ENCODE measurements around the gene SRSF11. TPM values are rescaled to one million over a fixed set of nuclear protein-coding genes. Genes with fewer than 3 reads are reported as not detected.

Gene SRSF11
- polyA plus RNA-seq, 1 donor (not counting 4 experiments of a cell fraction or from before 2014, with no cell fraction given): 234 TPM

DNA sequence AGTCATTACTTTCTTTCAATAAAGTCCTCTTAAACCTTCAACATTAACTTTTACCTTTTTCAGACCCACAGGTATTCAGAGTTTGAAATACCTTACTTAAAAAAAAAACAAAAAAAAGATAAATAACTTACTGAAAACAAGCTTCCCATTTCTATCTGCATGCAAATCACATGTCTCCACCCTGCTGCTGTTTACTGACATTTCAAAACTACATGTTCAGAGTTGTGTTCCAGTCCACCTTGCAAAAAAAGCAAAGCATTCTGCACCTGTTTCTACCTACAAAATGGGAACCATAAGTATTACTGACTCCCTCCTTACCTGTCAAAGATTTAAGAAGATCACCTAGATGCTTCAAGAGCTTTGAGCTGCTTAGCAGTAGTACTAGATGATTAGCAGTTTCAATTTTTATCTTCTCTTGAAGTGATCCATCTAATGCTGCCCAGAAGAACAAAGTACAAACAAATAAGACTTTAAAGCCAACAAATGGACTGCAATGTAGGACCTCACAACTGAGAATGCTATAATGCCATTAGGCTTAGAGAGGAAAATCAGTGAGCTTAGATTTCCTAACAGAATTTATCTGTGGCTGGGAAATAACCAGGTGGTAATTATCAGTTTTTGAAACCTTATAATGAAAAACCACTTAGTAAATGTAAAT, 72.1 kb downstream of the SRSF11 start:
- H3K4me1 ChIP-seq (ENCODE audit: control insufficient read depth, extremely low read depth, insufficient read depth, low read length): no peaks in the 10 kb centered on the region
- dilution Hi-C loops (cut with MboI; ENCODE audit: extremely low pct_ligation_motif_present, low sequenced_read_pairs): no loop called here
- TF ChIP-seq, protein P1, sequence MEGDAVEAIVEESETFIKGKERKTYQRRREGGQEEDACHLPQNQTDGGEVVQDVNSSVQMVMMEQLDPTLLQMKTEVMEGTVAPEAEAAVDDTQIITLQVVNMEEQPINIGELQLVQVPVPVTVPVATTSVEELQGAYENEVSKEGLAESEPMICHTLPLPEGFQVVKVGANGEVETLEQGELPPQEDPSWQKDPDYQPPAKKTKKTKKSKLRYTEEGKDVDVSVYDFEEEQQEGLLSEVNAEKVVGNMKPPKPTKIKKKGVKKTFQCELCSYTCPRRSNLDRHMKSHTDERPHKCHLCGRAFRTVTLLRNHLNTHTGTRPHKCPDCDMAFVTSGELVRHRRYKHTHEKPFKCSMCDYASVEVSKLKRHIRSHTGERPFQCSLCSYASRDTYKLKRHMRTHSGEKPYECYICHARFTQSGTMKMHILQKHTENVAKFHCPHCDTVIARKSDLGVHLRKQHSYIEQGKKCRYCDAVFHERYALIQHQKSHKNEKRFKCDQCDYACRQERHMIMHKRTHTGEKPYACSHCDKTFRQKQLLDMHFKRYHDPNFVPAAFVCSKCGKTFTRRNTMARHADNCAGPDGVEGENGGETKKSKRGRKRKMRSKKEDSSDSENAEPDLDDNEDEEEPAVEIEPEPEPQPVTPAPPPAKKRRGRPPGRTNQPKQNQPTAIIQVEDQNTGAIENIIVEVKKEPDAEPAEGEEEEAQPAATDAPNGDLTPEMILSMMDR (optimal IDR thresholded peaks at IDR 0.05 in 1 of 3, IDR thresholded peaks at IDR 0.05 in 1 of 3, conservative IDR thresholded peaks at IDR 0.05 in 1 of 3; ENCODE audit: extremely low read depth in 1 of 3, insufficient read depth in 2 of 3, low read length in 3 of 3): no peak
- TF ChIP-seq EZH2 (IDR thresholded peaks at IDR 0.05; ENCODE audit: low read length): no peak

GRCh38 chr1:70295749-70296148, 74.6 kb downstream of the SRSF11 start:
- dilution Hi-C loops (cut with MboI; ENCODE audit: extremely low pct_ligation_motif_present, low sequenced_read_pairs): no loop called here
- Histone ChIP-seq H4K20me1 (ENCODE audit: control insufficient read depth, extremely low read depth, insufficient read depth, low read length) (no peaks in the 10 kb centered on the region), H3K27ac (ENCODE audit: control insufficient read depth, insufficient read depth, low read length) (no peak overlapping the region), H3K36me3 (ENCODE audit: control insufficient read depth in 2 of 2, extremely low read depth in 1 of 2, insufficient read depth in 2 of 2, low read length in 2 of 2) (peaks cover 4% of the 10 kb centered on the region in 2 experiments), H2AFZ (ENCODE audit: control insufficient read depth, low read length) (no peak overlapping the region), H3K79me2 (ENCODE audit: control insufficient read depth, insufficient read depth, low read length) (no peaks in the 10 kb centered on the region), H3K9ac (ENCODE audit: control insufficient read depth, extremely low read depth, insufficient read depth, low read length) (no peak overlapping the region), H3K9me3 (ENCODE audit: control insufficient read depth, low read depth, low read length) (no peaks in the 10 kb centered on the region), H3K9me1 (ENCODE audit: control insufficient read depth, extremely low read depth, insufficient read depth, low read length) (no peaks in the 10 kb centered on the region), H3K4me3 (ENCODE audit: control insufficient read depth in 2 of 3, extremely low read depth in 1 of 3, insufficient read depth in 2 of 3, low read depth in 1 of 3, low read length in 3 of 3) (no peak overlapping the region), H3K27me3 (ENCODE audit: control insufficient read depth, extremely low read depth, insufficient read depth, low read length) (no peaks in the 10 kb centered on the region), H3K4me2 (ENCODE audit: control insufficient read depth, extremely low read depth, insufficient read depth, low read depth, low read length) (no peak overlapping the region), H3K4me1 (ENCODE audit: control insufficient read depth, extremely low read depth, insufficient read depth, low read length) (no peaks in the 10 kb centered on the region)
- TF ChIP-seq, protein P1 (optimal IDR thresholded peaks at IDR 0.05 in 1 of 3, IDR thresholded peaks at IDR 0.05 in 1 of 3, conservative IDR thresholded peaks at IDR 0.05 in 1 of 3; ENCODE audit: extremely low read depth in 1 of 3, insufficient read depth in 2 of 3, low read length in 3 of 3): no peak
- no peak for TF ChIP-seq EZH2 (IDR thresholded peaks at IDR 0.05; ENCODE audit: low read length)
- FAIRE-seq: no peak
- DNase-seq (ENCODE audit: low read depth, low spot score): no peak

More for the DNA sequence above, 72.1 kb downstream of the SRSF11 start:
- no peaks in the 10 kb centered on the region for H3K27me3 ChIP-seq (ENCODE audit: control insufficient read depth, extremely low read depth, insufficient read depth, low read length)
- H3K36me3 ChIP-seq (ENCODE audit: control insufficient read depth in 2 of 2, extremely low read depth in 1 of 2, insufficient read depth in 2 of 2, low read length in 2 of 2): peaks cover 4% of the 10 kb centered on the region in 2 experiments
- H3K9me1 ChIP-seq (ENCODE audit: control insufficient read depth, extremely low read depth, insufficient read depth, low read length): no peaks in the 10 kb centered on the region
- no peaks in the 10 kb centered on the region for H3K9me3 ChIP-seq (ENCODE audit: control insufficient read depth, low read depth, low read length)
- no peak for DNase-seq (ENCODE audit: low read depth, low spot score)
- no peak overlapping the region for H3K4me3 ChIP-seq (ENCODE audit: control insufficient read depth in 2 of 3, extremely low read depth in 1 of 3, insufficient read depth in 2 of 3, low read depth in 1 of 3, low read length in 3 of 3)
- H2AFZ ChIP-seq (ENCODE audit: control insufficient read depth, low read length): no peak overlapping the region
- no peak overlapping the region for H3K9ac ChIP-seq (ENCODE audit: control insufficient read depth, extremely low read depth, insufficient read depth, low read length)
- FAIRE-seq: no peak
- no peaks in the 10 kb centered on the region for H3K79me2 ChIP-seq (ENCODE audit: control insufficient read depth, insufficient read depth, low read length)
- H4K20me1 ChIP-seq (ENCODE audit: control insufficient read depth, extremely low read depth, insufficient read depth, low read length): no peaks in the 10 kb centered on the region
- no peak overlapping the region for H3K27ac ChIP-seq (ENCODE audit: control insufficient read depth, insufficient read depth, low read length)
- H3K4me2 ChIP-seq (ENCODE audit: control insufficient read depth, extremely low read depth, insufficient read depth, low read depth, low read length): no peak overlapping the region

All from keratinocyte (primary cell).